GM19193 (cell line): ENCODE measurements around the gene ANKUB1.

Experiments used
- POLR2A ChIP-seq: IDR thresholded peaks from 4 replicates; pipeline ENCODE4 v1.6.1; 2011; ENCODE audit not compliant: insufficient read depth, insufficient read length; ENCODE audit errors: extremely low read depth

Gene ANKUB1

GRCh38 chr3:149812606-149813366 is 20.4 kb upstream of the ANKUB1 start, which contains the start of gene RNF13:
Gene RNF13 (plus strand): TSS chr3:149813215. CDS start chr3:149846027, 32,812 bp downstream.
- TF ChIP-seq POLR2A: peak; percentile 73

- no peak for TF ChIP-seq POLR2A
These were observed 19.8 kb upstream of the ANKUB1 start for GRCh38 chr3:149812165-149812605.

GRCh38 chr3:149810846-149811245 is 18.5 kb upstream of the ANKUB1 start:
- TF ChIP-seq POLR2A: no peak

GRCh38 chr3:149809699-149810098 is 17.3 kb upstream of the ANKUB1 start:
- TF ChIP-seq POLR2A: no peak

- TF ChIP-seq POLR2A: no peak
These were observed 16.0 kb upstream of the ANKUB1 start for GRCh38 chr3:149808209-149808829.

GRCh38 chr3:149806171-149806778 is 13.9 kb upstream of the ANKUB1 start:
- no peak for TF ChIP-seq POLR2A

GRCh38 chr3:149801639-149802038 is 9.3 kb upstream of the ANKUB1 start:
- no peak for TF ChIP-seq POLR2A

GRCh38 chr3:149801195-149801594 is 8.8 kb upstream of the ANKUB1 start:
- TF ChIP-seq POLR2A: no peak

GRCh38 chr3:149800693-149801092 is 8.3 kb upstream of the ANKUB1 start:
- TF ChIP-seq POLR2A: no peak

- TF ChIP-seq POLR2A: no peak
These were observed 3.7 kb upstream of the ANKUB1 start for GRCh38 chr3:149796026-149796425.

- no peak for TF ChIP-seq POLR2A
These were observed 1.7 kb downstream of the ANKUB1 start for GRCh38 chr3:149790698-149791097.

GRCh38 chr3:149790268-149790667 is 2.1 kb downstream of the ANKUB1 start:
- no peak for TF ChIP-seq POLR2A

- TF ChIP-seq POLR2A: no peak
These were observed 8.2 kb downstream of the ANKUB1 start for GRCh38 chr3:149784064-149784704.

- TF ChIP-seq POLR2A: no peak
These were observed 8.8 kb downstream of the ANKUB1 start for GRCh38 chr3:149783576-149783975.

- TF ChIP-seq POLR2A: no peak
These were observed 10.6 kb downstream of the ANKUB1 start for GRCh38 chr3:149781741-149782140.

- no peak for TF ChIP-seq POLR2A
These were observed 11.1 kb downstream of the ANKUB1 start for GRCh38 chr3:149781211-149781610.
